H1 (cell line): ENCODE data around the gene VMP1. TPM values are rescaled to one million over a fixed set of nuclear protein-coding genes. Genes with fewer than 3 reads are reported as not detected.

Experiments
- CTCF ChIA-PET: fragments of 300-600 bp; sonication (Branson Sonifier 250); formaldehyde crosslinking; loops from one replicate; lab custom pipeline; 2021; ENCODE audit not compliant: partially characterized antibody; lab: Charles Lee
- POLR2A ChIA-PET: fragments of 300-600 bp; sonication (Branson Sonifier 250); formaldehyde crosslinking; loops from one replicate; lab custom pipeline; 2021; ENCODE audit warnings: inconsistent platforms; ENCODE audit not compliant: partially characterized antibody; lab: Charles Lee
- DNase-seq, 2 experiments: peaks; one replicate each; pipeline versions ENCODE4 v3.0.0 to v3.0.0-alpha.2; 2010 to 2022; ENCODE audit warnings: low spot score in 2 of 2, low read depth in 1 of 2, mixed read lengths in 1 of 2
- FAIRE-seq: peaks from 2 replicates; lab custom pipeline; 2011; peaks lifted over from hg19 to GRCh38; lab: Jason Lieb, UNC
- H2AFZ ChIP-seq: 2 replicates; pipeline ENCODE4 v1.8.1; 2012; ENCODE audit warnings: low read length, inconsistent platforms
- H2AK5ac ChIP-seq: 2 replicates; pipeline ENCODE4 v1.6.1; 2013; ENCODE audit warnings: low read depth, low read length
- H2BK120ac ChIP-seq: replicated peaks from 2 replicates; pipeline ENCODE3; 2013; ENCODE audit warnings: low read depth, low read length, inconsistent platforms
- H2BK12ac ChIP-seq: 2 replicates; pipeline ENCODE4 v1.6.1; 2013; ENCODE audit warnings: low read depth, low read length
- H2BK15ac ChIP-seq: 2 replicates; pipeline ENCODE4 v1.6.1; 2013; ENCODE audit warnings: low read length
- H2BK20ac ChIP-seq: 2 replicates; pipeline ENCODE4 v1.6.1; 2013; ENCODE audit warnings: low read length
- H2BK5ac ChIP-seq: 2 replicates; pipeline ENCODE4 v1.6.1; 2013; ENCODE audit warnings: low read depth, low read length
- H3K14ac ChIP-seq: 2 replicates; pipeline ENCODE4 v1.6.1; 2013; ENCODE audit warnings: inconsistent platforms; ENCODE audit not compliant: insufficient read length
- H3K18ac ChIP-seq: 2 replicates; pipeline ENCODE4 v1.6.1; 2013; ENCODE audit warnings: low read length; ENCODE audit errors: extremely low read depth
- H3K23ac ChIP-seq: 2 replicates; pipeline ENCODE4 v1.6.1; 2013; ENCODE audit warnings: inconsistent platforms; ENCODE audit not compliant: insufficient read length
- H3K23me2 ChIP-seq: 2 replicates; pipeline ENCODE4 v1.6.1; 2013; ENCODE audit warnings: low read depth, low read length
- H3K27ac ChIP-seq: 2 replicates; pipeline ENCODE4 v1.6.1; 2011; ENCODE audit warnings: low read depth, low read length, inconsistent platforms
- H3K27me3 ChIP-seq, 4 experiments: replicated peaks in 1 of 4; 1 replicate in 1 of 4; 2 replicates in 3 of 4; pipeline versions ENCODE4 v1.6.1 to v1.8.1; 2011 to 2013; ENCODE audit warnings: low read length in 3 of 4, mild to moderate bottlenecking in 3 of 4, inconsistent platforms in 2 of 4, mixed read lengths in 2 of 4, moderate library complexity in 1 of 4; ENCODE audit not compliant: control insufficient read depth in 3 of 4, insufficient read depth in 3 of 4; ENCODE audit errors: extremely low read depth in 1 of 4
- H3K36me3 ChIP-seq, 4 experiments: 2 replicates each; pipeline versions ENCODE4 v1.6.1 to v1.8.1; 2011 to 2013; ENCODE audit warnings: mild to moderate bottlenecking in 4 of 4, low read length in 3 of 4, moderate library complexity in 2 of 4, control low read depth in 1 of 4, inconsistent platforms in 1 of 4; ENCODE audit not compliant: insufficient read depth in 4 of 4, control insufficient read depth in 2 of 4
- H3K4ac ChIP-seq: replicated peaks from 2 replicates; pipeline ENCODE3; 2013; ENCODE audit warnings: low read length, low read depth, mixed read lengths, inconsistent platforms; ENCODE audit not compliant: insufficient read length
- H3K4me1 ChIP-seq, 4 experiments: replicated peaks in 1 of 4; 1 replicate in 1 of 4; 2 replicates in 3 of 4; pipeline versions ENCODE4 v1.6.1 to v1.8.1; 2011 to 2013; ENCODE audit warnings: low read length in 3 of 4, inconsistent platforms in 2 of 4, mixed read lengths in 1 of 4; ENCODE audit not compliant: insufficient read depth in 4 of 4, control insufficient read depth in 3 of 4
- H3K4me2 ChIP-seq, 2 experiments: 2 replicates each; pipeline versions ENCODE4 v1.6.1 to v1.8.1; 2011 to 2013; ENCODE audit warnings: low read depth in 2 of 2, low read length in 2 of 2, control low read depth in 1 of 2, inconsistent platforms in 1 of 2, mild to moderate bottlenecking in 1 of 2; ENCODE audit not compliant: insufficient read depth in 1 of 2
- H3K4me3 ChIP-seq, 4 experiments: fragments of 200-600, 300-600 bp in 1 of 4; sonication (generic), shearing (Covaris generic), sonication (Bioruptor Twin) in 1 of 4; 2 replicates each; pipeline versions ENCODE4 v1.5.1 to v1.8.1; 2011 to 2016; ENCODE audit warnings: low read length in 4 of 4, low read depth in 3 of 4, control low read depth in 2 of 4, inconsistent platforms in 2 of 4, mild to moderate bottlenecking in 2 of 4, mixed read lengths in 1 of 4, moderate library complexity in 1 of 4; ENCODE audit not compliant: insufficient read depth in 2 of 4; ENCODE audit errors: extremely low read depth in 1 of 4
- H3K56ac ChIP-seq: replicated peaks from 2 replicates; pipeline ENCODE3; 2013; ENCODE audit warnings: low read depth, mild to moderate bottlenecking, mixed read lengths, low read length, inconsistent platforms; ENCODE audit not compliant: insufficient read length
- H3K79me1 ChIP-seq: 2 replicates; pipeline ENCODE4 v1.6.1; 2013; ENCODE audit warnings: low read depth, low read length, control low read depth
- H3K79me2 ChIP-seq, 2 experiments: 2 replicates each; pipeline versions ENCODE4 v1.6.1 to v1.8.1; 2012 to 2013; ENCODE audit warnings: low read length in 2 of 2, mild to moderate bottlenecking in 2 of 2, inconsistent platforms in 1 of 2; ENCODE audit not compliant: insufficient read depth in 2 of 2, control insufficient read depth in 1 of 2
- H3K9ac ChIP-seq, 4 experiments: replicated peaks in 1 of 4; 1 replicate in 1 of 4; 2 replicates in 3 of 4; pipeline versions ENCODE4 v1.6.1 to v1.8.1; 2011 to 2013; ENCODE audit warnings: low read depth in 3 of 4, low read length in 3 of 4, control low read depth in 2 of 4, mild to moderate bottlenecking in 2 of 4, moderate library complexity in 2 of 4, inconsistent platforms in 1 of 4; ENCODE audit errors: extremely low read depth in 1 of 4
- H3K9me3 ChIP-seq, 2 experiments: 2 replicates each; pipeline versions ENCODE4 v1.6.1 to v1.8.1; 2012 to 2013; ENCODE audit warnings: mild to moderate bottlenecking in 2 of 2, moderate library complexity in 2 of 2, control low read depth in 1 of 2, inconsistent platforms in 1 of 2, low read depth in 1 of 2, low read length in 1 of 2, mixed read lengths in 1 of 2; ENCODE audit not compliant: insufficient read depth in 2 of 2
- H4K20me1 ChIP-seq, 2 experiments: replicated peaks in 1 of 2; 2 replicates each; pipeline versions ENCODE3 to v1.8.1; 2011 to 2013; ENCODE audit warnings: inconsistent platforms in 2 of 2, low read length in 2 of 2, mild to moderate bottlenecking in 1 of 2; ENCODE audit not compliant: insufficient read depth in 2 of 2, control insufficient read depth in 1 of 2
- H4K5ac ChIP-seq: 2 replicates; pipeline ENCODE4 v1.6.1; 2013; ENCODE audit warnings: low read length, low read depth, mixed read lengths, inconsistent platforms; ENCODE audit not compliant: insufficient read length
- H4K8ac ChIP-seq: 2 replicates; pipeline ENCODE4 v1.8.0; 2013; ENCODE audit warnings: mild to moderate bottlenecking, moderate library complexity, low read length, inconsistent platforms; ENCODE audit not compliant: insufficient read depth; ENCODE audit errors: extremely low read depth
- H4K91ac ChIP-seq: replicated peaks from 2 replicates; pipeline ENCODE3; 2013; ENCODE audit warnings: low read length, mixed read lengths, inconsistent platforms; ENCODE audit not compliant: insufficient read length
- CBX8 ChIP-seq: fragments of 300-800, 300-1000 bp; sonication (generic); IDR thresholded peaks from 2 replicates; pipeline ENCODE4 v1.7.1; 2016; ENCODE audit warnings: low read depth, low read length, borderline replicate concordance
- GTF2F1 ChIP-seq: IDR thresholded peaks from 2 replicates; pipeline ENCODE4 v1.6.1; 2012; ENCODE audit warnings: low read depth, low read length, improper control_type of control experiment, borderline replicate concordance
- HDAC6 ChIP-seq: IDR thresholded peaks from one replicate; pipeline ENCODE4 v1.7.1; 2012; ENCODE audit warnings: low read depth, mild to moderate bottlenecking, inconsistent platforms, low read length, moderate library complexity
- MAFK ChIP-seq: IDR thresholded peaks from 2 replicates; pipeline ENCODE4 v1.6.1; 2012; ENCODE audit warnings: low read depth, mild to moderate bottlenecking, improper control_type of control experiment, low read length
- RAD21 ChIP-seq, 2 experiments: IDR thresholded peaks in 1 of 2; conservative IDR thresholded peaks in 1 of 2; 2 replicates each; pipeline ENCODE4 v1.6.1; 2011; ENCODE audit warnings: low read depth in 2 of 2, low read length in 2 of 2, improper control_type of control experiment in 1 of 2, inconsistent platforms in 1 of 2, mild to moderate bottlenecking in 1 of 2, moderate library complexity in 1 of 2
- RBBP5 ChIP-seq: IDR thresholded peaks from 2 replicates; pipeline ENCODE4 v1.7.1; 2012; ENCODE audit warnings: low read depth, mild to moderate bottlenecking, inconsistent platforms, low read length, moderate library complexity, borderline replicate concordance
- RXRA ChIP-seq: IDR thresholded peaks from 2 replicates; pipeline ENCODE4 v1.6.1; 2011; ENCODE audit warnings: low read depth, mild to moderate bottlenecking, low read length, moderate library complexity; ENCODE audit not compliant: insufficient read depth
- SRF ChIP-seq: IDR thresholded peaks from 2 replicates; pipeline ENCODE4 v1.6.1; 2011; ENCODE audit warnings: mild to moderate bottlenecking, low read depth, low read length, moderate library complexity
- TAF1 ChIP-seq: IDR thresholded peaks from 2 replicates; pipeline ENCODE4 v1.6.1; 2011; ENCODE audit warnings: mild to moderate bottlenecking, low read depth, low read length
- TBP ChIP-seq: IDR thresholded peaks from 2 replicates; pipeline ENCODE4 v1.6.1; 2011; ENCODE audit warnings: low read depth, low read length, improper control_type of control experiment
- polyA plus RNA-seq, 7 experiments: library from polyadenylated mRNA; depleted of rRNA in 3 of 7; stranded (reverse) in 5 of 7; unstranded in 2 of 7; fragments of >200 nt in 5 of 7; fragments of 200-250 nt in 2 of 7; gene quantifications; 1 replicate in 5 of 7; 2 replicates in 1 of 7; 4 replicates in 1 of 7; pipeline versions ENCODE4 v1.2.1 to v1.2.3, GENCODE V29; 2011 to 2013; ENCODE audit warnings: missing spikeins in 2 of 7, mixed read lengths in 2 of 7
- total RNA-seq: library from RNA; stranded (reverse); fragmentation: NEBNext Ultra II Directional; extraction: Animal tissue kit (Norgen Biotek cat#: 25700); gene quantifications from 2 replicates; pipeline ENCODE4 v1.2.1, GENCODE V29; 2021

Gene VMP1
- total and polyA plus RNA-seq, 2 of the 8 experiments (the other 6 are each of a cell fraction or from before 2014, with no cell fraction given): 45.0 to 92.7 TPM

DNA sequence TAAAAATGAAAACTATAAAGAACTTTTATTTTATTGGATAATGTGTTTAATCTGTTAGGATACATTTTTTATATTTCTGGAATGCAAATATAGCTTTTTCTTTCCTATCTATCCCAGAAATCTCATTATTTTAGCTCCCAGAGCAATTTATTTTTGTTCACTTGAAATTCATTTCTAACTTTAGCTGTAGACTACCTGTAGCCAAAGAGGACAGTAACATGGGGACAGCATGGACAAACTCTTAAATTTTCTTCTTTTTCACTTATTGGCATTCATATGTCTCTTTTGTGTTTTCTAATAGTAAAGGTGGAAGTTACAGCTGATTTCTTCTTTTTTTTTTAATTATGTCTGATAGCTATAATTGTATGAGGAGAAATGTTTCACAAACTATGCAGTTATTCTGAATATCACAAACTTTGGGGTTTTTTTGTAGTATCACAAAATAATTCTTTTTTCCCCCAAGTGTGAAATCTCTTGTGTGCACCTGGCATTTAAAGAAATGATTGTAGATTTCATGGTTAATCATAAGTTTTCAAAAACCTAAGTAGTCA is 55.4 kb downstream of the VMP1 start:
- no peak overlapping the region for H3K23ac ChIP-seq
- H3K18ac ChIP-seq: no peak overlapping the region
- no peaks in the 10 kb centered on the region for H3K79me2 ChIP-seq
- no peak overlapping the region for H2BK15ac ChIP-seq
- no peaks in the 10 kb centered on the region for H3K9me3 ChIP-seq
- H3K27me3 ChIP-seq: no peaks in the 10 kb centered on the region
- no peaks in the 10 kb centered on the region for H3K36me3 ChIP-seq
- H3K4me1 ChIP-seq: peaks cover 0 to 4% (median 0%) of the 10 kb centered on the region in 4 experiments; a peak in 1 of 7 replicates
- DNase-seq: no peak
- H4K20me1 ChIP-seq: no peaks in the 10 kb centered on the region
- ChIA-PET POLR2A (no interaction called here), CTCF (interaction anchor here (1.2 to 4.4 kb wide), 2 partner anchors 10 to 65 kb away, joined by 3 to 24 read pairs; no protein-coding TSS in a partner anchor)
- no peak overlapping the region for H2BK12ac ChIP-seq
- H4K5ac ChIP-seq: no peak overlapping the region
- H3K4me3 ChIP-seq: no peak overlapping the region
- no peak overlapping the region for H2BK120ac ChIP-seq
- no peaks in the 10 kb centered on the region for H3K23me2 ChIP-seq
- H3K27ac ChIP-seq: no peak overlapping the region
- H4K91ac ChIP-seq: no peak overlapping the region
- no peak for TF ChIP-seq RAD21 (IDR thresholded peaks at IDR 0.05 in 1 of 2, conservative IDR thresholded peaks at IDR 0.05 in 1 of 2; ENCODE audit: low read depth in 2 of 2, low read length in 2 of 2)
- TF ChIP-seq TBP: no peak
- no peak for TF ChIP-seq TAF1
- no peak for TF ChIP-seq CBX8
- TF ChIP-seq GTF2F1: no peak
- no peak for TF ChIP-seq SRF
- no peak for TF ChIP-seq RXRA
- TF ChIP-seq HDAC6: no peak
- TF ChIP-seq MAFK: no peak
- TF ChIP-seq RBBP5: no peak
- no peak overlapping the region for H2AK5ac ChIP-seq
- no peak overlapping the region for H3K14ac ChIP-seq
- H2BK20ac ChIP-seq: no peak overlapping the region
- H4K8ac ChIP-seq: no peak overlapping the region
- H3K4ac ChIP-seq: no peak overlapping the region
- no peak overlapping the region for H2AFZ ChIP-seq
- no peak overlapping the region for H2BK5ac ChIP-seq
- H3K56ac ChIP-seq: no peak overlapping the region
- FAIRE-seq: no peak
- H3K79me1 ChIP-seq: no peaks in the 10 kb centered on the region; the same call in 1 of the 2 replicates
- H3K4me2 ChIP-seq: no peak overlapping the region
- H3K9ac ChIP-seq: no peak overlapping the region
